OCI-LY7 (cell line): ENCODE results near the gene GBF1. TPM values are rescaled to one million over a fixed set of nuclear protein-coding genes. Genes with fewer than 3 reads are reported as not detected.

Source experiments
- BruUV-seq: library from RNA; stranded (reverse); fragments of 400-500 nt; replicated peaks from 2 replicates; lab custom pipeline; 2021; lab: Mats Ljungman, UMichigan
- CTCF ChIA-PET: fragments of 300-600 bp; sonication (Branson Sonifier 250); formaldehyde crosslinking; loops from one replicate; lab custom pipeline; 2022; ENCODE audit warnings: antibody characterized with exemption; ENCODE audit not compliant: unreplicated experiment; lab: Charles Lee
- POLR2A ChIA-PET: fragments of 300-600 bp; sonication (Branson Sonifier 250); formaldehyde crosslinking; loops from one replicate; lab custom pipeline; 2022; ENCODE audit warnings: antibody characterized with exemption; lab: Charles Lee
- DNase-seq: peaks from one replicate; pipeline ENCODE4 v3.0.0-alpha.2; 2015; ENCODE audit warnings: low spot score
- H2AFZ ChIP-seq: fragments of 200-600 bp; sonication (generic), shearing (Covaris generic); 2 replicates; pipeline ENCODE4 v1.6.1; 2014; ENCODE audit warnings: mild to moderate bottlenecking, antibody characterized with exemption, low read length, moderate library complexity
- H3K27ac ChIP-seq: fragments of 200-600 bp; sonication (generic); 2 replicates; pipeline ENCODE4 v1.5.1; 2014; ENCODE audit warnings: mixed run types, low read depth, mild to moderate bottlenecking, moderate library complexity, low read length, inconsistent platforms; ENCODE audit not compliant: poor library complexity, severe bottlenecking
- H3K36me3 ChIP-seq: fragments of 200-600 bp; sonication (generic); 2 replicates; pipeline ENCODE4 v1.6.1; 2014; ENCODE audit warnings: mild to moderate bottlenecking, antibody characterized with exemption, low read length, moderate library complexity, mixed read lengths; ENCODE audit not compliant: insufficient read depth
- H3K4me1 ChIP-seq: fragments of 200-600 bp; sonication (generic); 2 replicates; pipeline ENCODE4 v1.5.1; 2014; ENCODE audit warnings: mild to moderate bottlenecking, low read length; ENCODE audit not compliant: insufficient read depth, poor library complexity, severe bottlenecking
- H3K4me2 ChIP-seq: fragments of 200-600 bp; sonication (generic); 2 replicates; pipeline ENCODE4 v1.6.1; 2014; ENCODE audit warnings: mild to moderate bottlenecking, low read length
- H3K4me3 ChIP-seq: fragments of 200-600 bp; sonication (generic); 2 replicates; pipeline ENCODE4 v1.5.1; 2014; ENCODE audit warnings: mild to moderate bottlenecking, low read depth, low read length; ENCODE audit not compliant: poor library complexity, severe bottlenecking
- H3K79me2 ChIP-seq: fragments of 200-600 bp; sonication (generic); 2 replicates; pipeline ENCODE4 v1.6.1; 2016; ENCODE audit warnings: low read depth, mild to moderate bottlenecking, low read length, moderate library complexity, mixed read lengths; ENCODE audit not compliant: insufficient read depth
- H3K9me2 ChIP-seq: fragments of 200-600 bp; sonication (generic); 2 replicates; pipeline ENCODE4 v1.6.1; 2016; ENCODE audit warnings: mild to moderate bottlenecking, low read length, mixed read lengths; ENCODE audit not compliant: insufficient read depth
- H3K9me3 ChIP-seq: fragments of 200-600 bp; sonication (generic); 2 replicates; pipeline ENCODE4 v1.6.1; 2014; ENCODE audit warnings: mild to moderate bottlenecking, mixed run types, low read length, mixed read lengths
- H4K20me1 ChIP-seq: fragments of 200-600 bp; sonication (generic); 2 replicates; pipeline ENCODE4 v1.6.1; 2014; ENCODE audit warnings: mild to moderate bottlenecking, antibody characterized with exemption, low read length, moderate library complexity, mixed read lengths; ENCODE audit not compliant: insufficient read depth
- CTCF ChIP-seq: fragments of 200-600 bp; sonication (generic); conservative IDR thresholded peaks from 2 replicates; pipeline ENCODE4 v1.5.1; 2014; ENCODE audit warnings: mild to moderate bottlenecking, antibody characterized with exemption, low read length, moderate library complexity, mixed read lengths
- EZH2phosphoT487 ChIP-seq: fragments of 200-600 bp; sonication (generic); IDR thresholded peaks from 2 replicates; pipeline ENCODE4 v1.6.1; 2018; ENCODE audit warnings: low read depth, borderline replicate concordance, mild to moderate bottlenecking, mixed run types, antibody characterized with exemption, low read length, moderate library complexity, mixed read lengths
- intact Hi-C: fragments of 100-400 bp; cut with micrococcal nuclease; formaldehyde crosslinking; loops from one replicate; pipeline ENCODE4 v1.10.0; 2022; ENCODE audit not compliant: unreplicated experiment
- total RNA-seq, 2 experiments: library from RNA; depleted of rRNA in 1 of 2; stranded (reverse); fragments of >200 nt in 1 of 2; shearing (Covaris generic) in 1 of 2; gene quantifications; 2 replicates each; pipeline ENCODE4 v1.2.3, GENCODE V29; 2014 to 2022

GBF1 gene
- total RNA-seq, 2 experiments from 2014 or later: 17.8 to 33.4 TPM

- ChIA-PET POLR2A (no interaction called here), CTCF (no interaction called here)
- peak overlapping the region; percentile 53; the same call in 1 of the 2 replicates for H3K4me2 ChIP-seq
- no TSS peak for BruUV-seq
- no peaks in the 10 kb centered on the region for H3K9me2 ChIP-seq
- intact Hi-C loops: no loop called here
- H3K79me2 ChIP-seq: no peaks in the 10 kb centered on the region
- TF ChIP-seq EZH2phosphoT487 (no peak), CTCF (no peak)
- no peak overlapping the region for H3K27ac ChIP-seq
- no peaks in the 10 kb centered on the region for H3K9me3 ChIP-seq
- no peak overlapping the region for H2AFZ ChIP-seq
- DNase-seq: no peak
- peaks cover 18% of the 10 kb centered on the region for H3K4me1 ChIP-seq
- no peak overlapping the region for H3K4me3 ChIP-seq
- no peaks in the 10 kb centered on the region for H3K36me3 ChIP-seq
- peaks cover 5% of the 10 kb centered on the region; the same call in 1 of the 2 replicates for H4K20me1 ChIP-seq
Measured at GRCh38 chr10:102412293-102412692, 167.0 kb downstream of the GBF1 start.

- Histone ChIP-seq H3K36me3 (no peaks in the 10 kb centered on the region), H3K79me2 (no peaks in the 10 kb centered on the region), H3K27ac (no peak overlapping the region), H3K9me3 (no peaks in the 10 kb centered on the region), H3K9me2 (no peaks in the 10 kb centered on the region), H3K4me1 (peaks cover 27% of the 10 kb centered on the region), H3K4me2 (peak overlapping the region; percentile 53), H2AFZ (no peak overlapping the region), H3K4me3 (no peak overlapping the region), H4K20me1 (peaks cover 5% of the 10 kb centered on the region; the same call in 1 of the 2 replicates)
- ChIA-PET CTCF (no interaction called here), POLR2A (interaction anchor here (0.7 to 1.0 kb wide), 2 partner anchors 20 to 37 kb away, joined by 3 read pairs; no protein-coding TSS in a partner anchor)
- TF ChIP-seq CTCF (no peak), EZH2phosphoT487 (no peak)
- BruUV-seq: no TSS peak
- intact Hi-C loops: no loop called here
- DNase-seq: peak; percentile 84
Measured at GRCh38 chr10:102413053-102413705, 167.8 kb downstream of the GBF1 start.
